ENCODE measurements around the gene CRTC3. TPM values are rescaled to one million over a fixed set of nuclear protein-coding genes. Genes with fewer than 3 reads are reported as not detected.

The CRTC3 gene
- total RNA-seq, 4 donors from 2014 or later = 19.8 to 33.1 (median 25.9) TPM

GRCh38 chr15:90598679-90599078 lies 69.0 kb downstream of the CRTC3 start:
- DNase-seq = no peak
- Histone ChIP-seq H3K4me1 (peaks cover 0 to 29% (median 20%) of the 10 kb centered on the region in 4 donors), H3K27ac (peak overlapping the region in 2 of 4 donors; percentile 5 to 74), H3K36me3 (peaks cover 0 to 6% (median 0%) of the 10 kb centered on the region in 3 donors), H3K4me3 (no peak overlapping the region), H3K27me3 (no peaks in the 10 kb centered on the region), H3K9me3 (no peaks in the 10 kb centered on the region)
- TF ChIP-seq CTCF (IDR thresholded peaks at IDR 0.05) = no peak
- no peak for TF ChIP-seq POLR2A (IDR thresholded peaks at IDR 0.05)

- DNase-seq = no peak
- TF ChIP-seq POLR2A (IDR thresholded peaks at IDR 0.05) = no peak
- no peak for TF ChIP-seq CTCF (IDR thresholded peaks at IDR 0.05)
- Histone ChIP-seq H3K4me1 (peaks cover 0 to 28% (median 18%) of the 10 kb centered on the region in 4 donors), H3K27me3 (no peaks in the 10 kb centered on the region), H3K27ac (no peak overlapping the region), H3K4me3 (no peak overlapping the region), H3K9me3 (no peaks in the 10 kb centered on the region), H3K36me3 (peaks cover 0 to 6% (median 0%) of the 10 kb centered on the region in 3 donors)
These were observed 69.4 kb downstream of the CRTC3 start for GRCh38 chr15:90599116-90599515.

GRCh38 chr15:90599644-90600043 lies 69.9 kb downstream of the CRTC3 start:
- Histone ChIP-seq H3K27ac (no peak overlapping the region), H3K36me3 (peaks cover 0 to 6% (median 0%) of the 10 kb centered on the region in 3 donors), H3K4me3 (no peak overlapping the region), H3K27me3 (no peaks in the 10 kb centered on the region), H3K9me3 (no peaks in the 10 kb centered on the region), H3K4me1 (peaks cover 0 to 23% (median 15%) of the 10 kb centered on the region in 4 donors)
- DNase-seq = no peak
- no peak for TF ChIP-seq CTCF (IDR thresholded peaks at IDR 0.05)
- no peak for TF ChIP-seq POLR2A (IDR thresholded peaks at IDR 0.05)

GRCh38 chr15:90600954-90601353 lies 71.2 kb downstream of the CRTC3 start:
- Histone ChIP-seq H3K4me3 (no peak overlapping the region), H3K36me3 (peaks cover 0 to 10% (median 0%) of the 10 kb centered on the region in 3 donors), H3K9me3 (no peaks in the 10 kb centered on the region), H3K4me1 (peaks cover 0 to 18% (median 9%) of the 10 kb centered on the region in 4 donors), H3K27me3 (no peaks in the 10 kb centered on the region), H3K27ac (no peak overlapping the region)
- DNase-seq = no peak
- TF ChIP-seq CTCF (IDR thresholded peaks at IDR 0.05) (no peak), POLR2A (IDR thresholded peaks at IDR 0.05) (no peak)

GRCh38 chr15:90603893-90604292 lies 74.2 kb downstream of the CRTC3 start:
- Histone ChIP-seq H3K36me3 (peaks cover 0 to 17% (median 0%) of the 10 kb centered on the region in 3 donors), H3K4me3 (no peak overlapping the region), H3K27me3 (no peaks in the 10 kb centered on the region), H3K4me1 (peaks cover 0 to under 1% (median 0%) of the 10 kb centered on the region in 4 donors), H3K9me3 (no peaks in the 10 kb centered on the region), H3K27ac (no peak overlapping the region)
- peak; percentile 33 to 74 (median 58) for DNase-seq
- TF ChIP-seq CTCF (IDR thresholded peaks at IDR 0.05) (peak in 4 of 6 experiments; percentile 24 to 53 (median 50)), POLR2A (IDR thresholded peaks at IDR 0.05) (no peak)

GRCh38 chr15:90606641-90607040 lies 76.9 kb downstream of the CRTC3 start:
- Histone ChIP-seq H3K9me3 (no peaks in the 10 kb centered on the region), H3K36me3 (peaks cover 0 to 11% (median 0%) of the 10 kb centered on the region in 3 donors), H3K4me3 (no peak overlapping the region), H3K27ac (peak overlapping the region in 1 of 4 donors; percentile 12), H3K27me3 (no peaks in the 10 kb centered on the region), H3K4me1 (no peaks in the 10 kb centered on the region)
- TF ChIP-seq CTCF (IDR thresholded peaks at IDR 0.05) (no peak), POLR2A (IDR thresholded peaks at IDR 0.05) (no peak)
- no peak for DNase-seq

Data from Peyer's patch (tissue), 4 donors.